Measurements from ENCODE around the gene PARP6. TPM values are rescaled to one million over a fixed set of nuclear protein-coding genes. Genes with fewer than 3 reads are reported as not detected.
A peak's percentile ranks its signal among the peaks of the same experiment; 100 is the strongest.

The PARP6 gene
- total RNA-seq (10 to 100 TPM; 31.1 to 55.5 (median 39.7) TPM), polyA plus RNA-seq (100 to 1,000 TPM; 121 to 178 TPM)

- 0% methylated on average over 78 to 82 of the region's 82 CpGs for WGBS, 2 donors
- Histone ChIP-seq H3K4me1 (peaks cover 0 to 8% (median 5%) of the 10 kb centered on the region in 3 donors), H3K27me3 (no peaks in the 10 kb centered on the region), H3K36me3 (peaks cover 0 to 1% (median 0%) of the 10 kb centered on the region in 3 donors), H3K27ac (peak within 1 kb of the TSS; percentile 65 to 76 (median 74)), H3K4me3 (peak within 1 kb of the TSS; percentile 56 to 95 (median 88)), H3K9me3 (no peaks in the 10 kb centered on the region)
- intact Hi-C loops (cut with DNase I), result no loop called here
- TF ChIP-seq CTCF (IDR thresholded peaks at IDR 0.05), result peak; percentile 24 to 71 (median 58)
- FAIRE-seq (no peak), ATAC-seq (peak; percentile 97 to 99 (median 98)), DNase-seq (peak; percentile 98 to 100 (median 99))
These were observed at the start of gene PARP6 for GRCh38 chr15:72272213-72272996. TSS of gene PARP6 (minus strand) at chr15:72272554. CDS start at chr15:72267477, 5,077 bp downstream.

- no peaks in the 10 kb centered on the region for H3K27me3 ChIP-seq
- H3K4me1 ChIP-seq, result peaks cover 0 to 5% (median 5%) of the 10 kb centered on the region in 3 donors
- peak; percentile 80 to 89 (median 84) for ATAC-seq
- WGBS, 2 donors, result 0 to 2% methylated on average over 37 to 53 of the region's 58 CpGs
- no peak for TF ChIP-seq CTCF (IDR thresholded peaks at IDR 0.05)
- FAIRE-seq, result no peak
- H3K27ac ChIP-seq, result no peak within 1 kb of the TSS
- H3K36me3 ChIP-seq, result no peaks in the 10 kb centered on the region
- peak within 1 kb of the TSS; percentile 33 to 67 (median 43) for H3K4me3 ChIP-seq
- peak; percentile 67 to 89 (median 76) for DNase-seq
- H3K9me3 ChIP-seq, result no peaks in the 10 kb centered on the region
- intact Hi-C loops (cut with DNase I), result loop anchor here in 1 of 3 donors (10.0 kb wide), 1 partner anchor 205 kb away; no protein-coding TSS in a partner anchor
These were observed 47.8 kb upstream of the PARP6 start, which contains the start of gene CELF6 for GRCh38 chr15:72319985-72320671. TSS of gene CELF6 (minus strand) at chr15:72320157. CDS start at chr15:72319874, 283 bp downstream.

- H3K27ac ChIP-seq, result no peak overlapping the region
- ATAC-seq (peak; percentile 87 to 94 (median 92)), FAIRE-seq (no peak), DNase-seq (peak; percentile 57 to 93 (median 80))
- H3K4me1 ChIP-seq, result peaks cover 0 to 5% (median 5%) of the 10 kb centered on the region in 3 donors
- peak overlapping the region; percentile 33 to 67 (median 43) for H3K4me3 ChIP-seq
- no peaks in the 10 kb centered on the region for H3K9me3 ChIP-seq
- no peaks in the 10 kb centered on the region for H3K36me3 ChIP-seq
- TF ChIP-seq CTCF (IDR thresholded peaks at IDR 0.05), result no peak
- no peaks in the 10 kb centered on the region for H3K27me3 ChIP-seq
- 7 to 9% methylated on average over 32 to 48 of the region's 48 CpGs for WGBS, 2 donors
- intact Hi-C loops (cut with DNase I), result loop anchor here in 1 of 3 donors (10.0 kb wide), 1 partner anchor 205 kb away; no protein-coding TSS in a partner anchor
These were observed 47.1 kb upstream of the PARP6 start for GRCh38 chr15:72319360-72319984.

GRCh38 chr15:72318408-72318942, 46.1 kb upstream of the PARP6 start:
- ATAC-seq, result no peak
- no peak for FAIRE-seq
- WGBS, 2 donors, result 42 to 80% methylated on average over 2 of the region's 2 CpGs

More at GRCh38 chr15:72318408-72318942, 46.1 kb upstream of the PARP6 start:
- intact Hi-C loops (cut with DNase I), result loop anchor here in 1 of 3 donors (10.0 kb wide), 1 partner anchor 206 kb away; no protein-coding TSS in a partner anchor
- DNase-seq, result no peak
- Histone ChIP-seq H3K27ac (no peak overlapping the region), H3K4me3 (no peak overlapping the region), H3K27me3 (no peaks in the 10 kb centered on the region), H3K4me1 (peaks cover 0 to 5% (median 5%) of the 10 kb centered on the region in 3 donors), H3K36me3 (no peaks in the 10 kb centered on the region), H3K9me3 (no peaks in the 10 kb centered on the region)
- no peak for TF ChIP-seq CTCF (IDR thresholded peaks at IDR 0.05)

Measured in pancreas (tissue), 10 donors.